ENCODE measurements around the gene SSUH2.

The SSUH2 gene

DNA sequence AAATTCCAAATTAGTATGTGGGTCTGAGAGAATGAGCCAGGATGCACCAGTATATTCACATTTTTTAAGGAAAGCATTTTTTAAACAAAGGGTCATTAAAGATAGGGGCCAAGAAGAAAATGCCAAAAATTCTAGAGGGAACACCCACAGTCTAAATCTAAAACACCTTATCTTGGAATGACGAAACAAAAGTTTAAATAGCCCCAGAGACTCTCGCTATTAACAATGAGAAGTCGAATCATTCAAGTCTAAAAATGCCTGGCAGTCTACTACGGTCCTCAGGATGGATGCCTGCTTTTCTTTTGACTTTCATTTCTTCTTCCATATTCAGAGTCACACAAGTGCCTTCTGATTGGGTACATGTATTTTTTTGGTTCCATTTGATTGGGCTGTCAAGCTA lies 66.3 kb downstream of the SSUH2 start:
- no peaks in the 10 kb centered on the region for H3K36me3 ChIP-seq
- H3K27me3 ChIP-seq (ENCODE audit: insufficient read depth, low read depth, severe bottlenecking) = no peaks in the 10 kb centered on the region
- no peaks in the 10 kb centered on the region for H3K9me3 ChIP-seq (ENCODE audit: severe bottlenecking)
- no peak overlapping the region for H3K4me3 ChIP-seq (ENCODE audit: low read depth, low read length)
- TF ChIP-seq, protein P1, sequence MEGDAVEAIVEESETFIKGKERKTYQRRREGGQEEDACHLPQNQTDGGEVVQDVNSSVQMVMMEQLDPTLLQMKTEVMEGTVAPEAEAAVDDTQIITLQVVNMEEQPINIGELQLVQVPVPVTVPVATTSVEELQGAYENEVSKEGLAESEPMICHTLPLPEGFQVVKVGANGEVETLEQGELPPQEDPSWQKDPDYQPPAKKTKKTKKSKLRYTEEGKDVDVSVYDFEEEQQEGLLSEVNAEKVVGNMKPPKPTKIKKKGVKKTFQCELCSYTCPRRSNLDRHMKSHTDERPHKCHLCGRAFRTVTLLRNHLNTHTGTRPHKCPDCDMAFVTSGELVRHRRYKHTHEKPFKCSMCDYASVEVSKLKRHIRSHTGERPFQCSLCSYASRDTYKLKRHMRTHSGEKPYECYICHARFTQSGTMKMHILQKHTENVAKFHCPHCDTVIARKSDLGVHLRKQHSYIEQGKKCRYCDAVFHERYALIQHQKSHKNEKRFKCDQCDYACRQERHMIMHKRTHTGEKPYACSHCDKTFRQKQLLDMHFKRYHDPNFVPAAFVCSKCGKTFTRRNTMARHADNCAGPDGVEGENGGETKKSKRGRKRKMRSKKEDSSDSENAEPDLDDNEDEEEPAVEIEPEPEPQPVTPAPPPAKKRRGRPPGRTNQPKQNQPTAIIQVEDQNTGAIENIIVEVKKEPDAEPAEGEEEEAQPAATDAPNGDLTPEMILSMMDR (IDR thresholded peaks at IDR 0.05; ENCODE audit: low read depth, low read length) = no peak
- DNase-seq = no peak
- no peak overlapping the region for H3K27ac ChIP-seq

- H3K4me3 ChIP-seq (ENCODE audit: low read depth, low read length) = no peak overlapping the region
- no peak for DNase-seq
- H3K27ac ChIP-seq = no peak overlapping the region
- H3K9me3 ChIP-seq (ENCODE audit: severe bottlenecking) = no peaks in the 10 kb centered on the region
- TF ChIP-seq, protein P1 (IDR thresholded peaks at IDR 0.05; ENCODE audit: low read depth, low read length) = no peak
- no peaks in the 10 kb centered on the region for H3K27me3 ChIP-seq (ENCODE audit: insufficient read depth, low read depth, severe bottlenecking)
- no peaks in the 10 kb centered on the region; the same call in 1 of the 2 replicates for H3K36me3 ChIP-seq
Observed at GRCh38 chr3:8576841-8577571, 67.6 kb downstream of the SSUH2 start.

GRCh38 chr3:8576436-8576835 lies 68.2 kb downstream of the SSUH2 start:
- Histone ChIP-seq H3K27me3 (ENCODE audit: insufficient read depth, low read depth, severe bottlenecking) (no peaks in the 10 kb centered on the region), H3K36me3 (no peaks in the 10 kb centered on the region; the same call in 1 of the 2 replicates), H3K4me3 (ENCODE audit: low read depth, low read length) (no peak overlapping the region), H3K9me3 (ENCODE audit: severe bottlenecking) (no peaks in the 10 kb centered on the region), H3K27ac (no peak overlapping the region)
- TF ChIP-seq, protein P1 (IDR thresholded peaks at IDR 0.05; ENCODE audit: low read depth, low read length) = no peak
- no peak for DNase-seq

GRCh38 chr3:8575364-8576104 lies 69.1 kb downstream of the SSUH2 start:
- TF ChIP-seq, protein P1 (IDR thresholded peaks at IDR 0.05; ENCODE audit: low read depth, low read length) = no peak
- no peak overlapping the region for H3K27ac ChIP-seq
- no peaks in the 10 kb centered on the region for H3K27me3 ChIP-seq (ENCODE audit: insufficient read depth, low read depth, severe bottlenecking)
- no peak overlapping the region for H3K4me3 ChIP-seq (ENCODE audit: low read depth, low read length)
- DNase-seq = no peak
- no peaks in the 10 kb centered on the region for H3K9me3 ChIP-seq (ENCODE audit: severe bottlenecking)
- no peaks in the 10 kb centered on the region; the same call in 1 of the 2 replicates for H3K36me3 ChIP-seq

GRCh38 chr3:8574670-8575322 lies 69.8 kb downstream of the SSUH2 start:
- TF ChIP-seq, protein P1 (IDR thresholded peaks at IDR 0.05; ENCODE audit: low read depth, low read length) = no peak
- H3K9me3 ChIP-seq (ENCODE audit: severe bottlenecking) = no peaks in the 10 kb centered on the region
- no peaks in the 10 kb centered on the region; the same call in 1 of the 2 replicates for H3K36me3 ChIP-seq
- no peak for DNase-seq
- H3K27me3 ChIP-seq (ENCODE audit: insufficient read depth, low read depth, severe bottlenecking) = no peaks in the 10 kb centered on the region
- H3K4me3 ChIP-seq (ENCODE audit: low read depth, low read length) = no peak overlapping the region
- no peak overlapping the region for H3K27ac ChIP-seq

Data from WERI-Rb-1 (cell line).